B cell (primary cell): ENCODE data around the gene PEPD. TPM values are rescaled to one million over a fixed set of nuclear protein-coding genes. Genes with fewer than 3 reads are reported as not detected.

Source experiments
- ATAC-seq: fragments of 200-7000 bp; cut with Tn5 transposase; one replicate; pipeline ENCODE4 v1.10.0; 2021; ENCODE audit warnings: low read depth, mild to moderate bottlenecking, moderate number of reproducible peaks, moderate library complexity
- CTCF ChIA-PET: fragments of 350-600 bp; sonication (Branson Sonifier 250); formaldehyde crosslinking; loops from one replicate; lab custom pipeline; 2021; ENCODE audit warnings: antibody characterized with exemption, inconsistent platforms; lab: Charles Lee
- POLR2A ChIA-PET: fragments of 350-600 bp; sonication (Branson Sonifier 250); formaldehyde crosslinking; loops from one replicate; lab custom pipeline; 2021; ENCODE audit warnings: antibody characterized with exemption; lab: Charles Lee
- DNase-seq: peaks from one replicate; pipeline ENCODE4 v3.0.0; 2013
- H2AFZ ChIP-seq: 2 replicates; pipeline ENCODE4 v1.6.1; 2012; ENCODE audit warnings: mild to moderate bottlenecking, low read depth, low read length; ENCODE audit not compliant: insufficient read depth, poor library complexity, severe bottlenecking
- H3K27ac ChIP-seq, 2 donors: 1 replicate in 1 of 2; 2 replicates in 1 of 2; pipeline ENCODE4 v1.5.1; 2012 to 2013; ENCODE audit warnings: low read length in 2 of 2, mild to moderate bottlenecking in 2 of 2, moderate library complexity in 1 of 2
- H3K27me3 ChIP-seq, 4 experiments: fragments of 200-600 bp in 1 of 4; sonication (generic) in 1 of 4; replicated peaks in 1 of 4; 1 replicate in 2 of 4; 2 replicates in 2 of 4; pipeline versions ENCODE4 v1.6.1 to v1.7.0; 2013 to 2016; ENCODE audit warnings: low read length in 3 of 4, mild to moderate bottlenecking in 2 of 4, mixed read lengths in 1 of 4, moderate library complexity in 1 of 4; ENCODE audit not compliant: insufficient read depth in 4 of 4, control insufficient read depth in 3 of 4; ENCODE audit errors: control extremely low read depth in 1 of 4
- H3K36me3 ChIP-seq, 2 experiments: replicated peaks in 1 of 2; 1 replicate in 1 of 2; 2 replicates in 1 of 2; pipeline versions ENCODE4 v1.6.1 to v1.7.1; 2013; ENCODE audit warnings: low read length in 1 of 2; ENCODE audit not compliant: insufficient read depth in 2 of 2, control insufficient read depth in 1 of 2; ENCODE audit errors: control extremely low read depth in 1 of 2, extremely low read depth in 1 of 2
- H3K4me1 ChIP-seq, 2 donors: fragments of 200-600 bp in 1 of 2; sonication (generic) in 1 of 2; 1 replicate in 1 of 2; 2 replicates in 1 of 2; pipeline versions ENCODE4 v1.5.1 to v1.6.1; 2013 to 2017; ENCODE audit warnings: low read length in 2 of 2; ENCODE audit not compliant: control insufficient read depth in 2 of 2, insufficient read depth in 2 of 2
- H3K4me2 ChIP-seq: replicated peaks from 2 replicates; pipeline ENCODE3; 2012; ENCODE audit warnings: mild to moderate bottlenecking, low read depth, low read length; ENCODE audit not compliant: poor library complexity, severe bottlenecking
- H3K4me3 ChIP-seq, 5 experiments: fragments of 200-600 bp in 1 of 5; sonication (generic) in 1 of 5; 1 replicate in 3 of 5; 2 replicates in 2 of 5; pipeline versions ENCODE4 v1.5.1 to v1.7.0; 2011 to 2016; ENCODE audit warnings: low read length in 4 of 5, mild to moderate bottlenecking in 4 of 5, low read depth in 2 of 5, control low read depth in 1 of 5, moderate library complexity in 1 of 5; ENCODE audit not compliant: insufficient read depth in 1 of 5; ENCODE audit errors: control extremely low read depth in 1 of 5, extremely low read depth in 1 of 5
- H3K79me2 ChIP-seq: fragments of 200-600 bp; sonication (generic); one replicate; pipeline ENCODE4 v1.6.0; 2016; ENCODE audit warnings: low read length; ENCODE audit not compliant: control insufficient read depth, insufficient read depth
- H3K9ac ChIP-seq: fragments of 200-600 bp; sonication (generic); 2 replicates; pipeline ENCODE4 v1.6.1; 2017; ENCODE audit warnings: mild to moderate bottlenecking, low read length, moderate library complexity
- H3K9me3 ChIP-seq, 3 donors: one replicate each; pipeline versions ENCODE4 v1.6.1 to v1.7.1; 2013; ENCODE audit warnings: low read length in 2 of 3; ENCODE audit not compliant: control insufficient read depth in 2 of 3, insufficient read depth in 1 of 3; ENCODE audit errors: control extremely low read depth in 1 of 3
- H4K20me1 ChIP-seq: 2 replicates; pipeline ENCODE4 v1.6.0; 2012; ENCODE audit warnings: mild to moderate bottlenecking, low read length; ENCODE audit not compliant: insufficient read depth, control insufficient read depth, poor library complexity, severe bottlenecking
- H3K27ac Mint-ChIP-seq: one replicate; pipeline ENCODE4 v1.8.0; 2021; ENCODE audit warnings: mixed read lengths
- H3K27me3 Mint-ChIP-seq: one replicate; pipeline ENCODE4 v1.8.0; 2021; ENCODE audit warnings: mixed read lengths
- H3K4me1 Mint-ChIP-seq: one replicate; pipeline ENCODE4 v1.8.0; 2021; ENCODE audit warnings: mixed read lengths
- H3K4me3 Mint-ChIP-seq: one replicate; pipeline ENCODE4 v1.8.0; 2021; ENCODE audit warnings: mixed read lengths
- H3K9me3 Mint-ChIP-seq: one replicate; pipeline ENCODE4 v1.8.0; 2022; ENCODE audit warnings: mixed read lengths; ENCODE audit not compliant: insufficient read depth
- EZH2 ChIP-seq: IDR thresholded peaks from 2 replicates; pipeline ENCODE4 v1.6.1; 2012; ENCODE audit warnings: borderline replicate concordance, low read depth, mild to moderate bottlenecking, moderate library complexity, low read length; ENCODE audit not compliant: insufficient read depth, poor library complexity, severe bottlenecking
- WGBS: methylation state at CpG from one replicate; pipeline ENCODE4 v1.1.5; 2013; ENCODE audit warnings: missing lambda C conversion rate; ENCODE audit not compliant: insufficient coverage; 5-methylcytosine and 5-hydroxymethylcytosine counted together
- intact Hi-C: fragments of 100-400 bp; cut with micrococcal nuclease; formaldehyde crosslinking; loops from one replicate; pipeline ENCODE4 v1.10.0; 2022
- polyA plus RNA-seq: library from polyadenylated mRNA; depleted of rRNA; stranded (reverse); fragments of >200 nt; gene quantifications from 2 replicates; pipeline ENCODE4 v1.2.3, GENCODE V29; 2012
- total RNA-seq, 2 donors: library from RNA; stranded (reverse); fragments of 120-200 nt in 1 of 2; gene quantifications; 1 replicate in 1 of 2; 2 replicates in 1 of 2; pipeline versions ENCODE4 v1.2.3 to v1.2.4, GENCODE V29; 2013 to 2022
- TF ChIP-seq, protein P1 (sequence below): fragments of 200-600 bp; IDR thresholded peaks from one replicate; pipeline ENCODE4 v1.8.0; 2022; ENCODE audit warnings: antibody characterized with exemption, mild to moderate bottlenecking

Gene PEPD
- total and polyA plus RNA-seq, 2 donors (not counting 1 experiment from before 2014, with no cell fraction given) = 36.4 to 42.7 TPM

- CTCF ChIA-PET = no interaction called here
- intact Hi-C loops = no loop called here
These were observed 87.3 kb downstream of the PEPD start for GRCh38 chr19:33434069-33434885.

More at GRCh38 chr19:33434069-33434885, 87.3 kb downstream of the PEPD start:
- ATAC-seq (no peak), DNase-seq (no peak)
- Mint-ChIP-seq H3K27me3 (no peaks in the 10 kb centered on the region), H3K4me1 (peaks cover 2% of the 10 kb centered on the region), H3K27ac (no peak overlapping the region), H3K9me3 (no peaks in the 10 kb centered on the region), H3K4me3 (no peak overlapping the region)
- no peak overlapping the region for H3K4me2 ChIP-seq
- WGBS = 92% methylated on average over 16 of the region's 22 CpGs
- no peaks in the 10 kb centered on the region for H3K4me1 ChIP-seq
- no peak overlapping the region for H2AFZ ChIP-seq
- no peaks in the 10 kb centered on the region for H4K20me1 ChIP-seq
- H3K9me3 ChIP-seq = no peaks in the 10 kb centered on the region
- POLR2A ChIA-PET = no interaction called here
- no peak overlapping the region for H3K4me3 ChIP-seq
- H3K79me2 ChIP-seq = no peaks in the 10 kb centered on the region
- no peaks in the 10 kb centered on the region for H3K27me3 ChIP-seq
- no peaks in the 10 kb centered on the region for H3K36me3 ChIP-seq
- TF ChIP-seq, protein P1, sequence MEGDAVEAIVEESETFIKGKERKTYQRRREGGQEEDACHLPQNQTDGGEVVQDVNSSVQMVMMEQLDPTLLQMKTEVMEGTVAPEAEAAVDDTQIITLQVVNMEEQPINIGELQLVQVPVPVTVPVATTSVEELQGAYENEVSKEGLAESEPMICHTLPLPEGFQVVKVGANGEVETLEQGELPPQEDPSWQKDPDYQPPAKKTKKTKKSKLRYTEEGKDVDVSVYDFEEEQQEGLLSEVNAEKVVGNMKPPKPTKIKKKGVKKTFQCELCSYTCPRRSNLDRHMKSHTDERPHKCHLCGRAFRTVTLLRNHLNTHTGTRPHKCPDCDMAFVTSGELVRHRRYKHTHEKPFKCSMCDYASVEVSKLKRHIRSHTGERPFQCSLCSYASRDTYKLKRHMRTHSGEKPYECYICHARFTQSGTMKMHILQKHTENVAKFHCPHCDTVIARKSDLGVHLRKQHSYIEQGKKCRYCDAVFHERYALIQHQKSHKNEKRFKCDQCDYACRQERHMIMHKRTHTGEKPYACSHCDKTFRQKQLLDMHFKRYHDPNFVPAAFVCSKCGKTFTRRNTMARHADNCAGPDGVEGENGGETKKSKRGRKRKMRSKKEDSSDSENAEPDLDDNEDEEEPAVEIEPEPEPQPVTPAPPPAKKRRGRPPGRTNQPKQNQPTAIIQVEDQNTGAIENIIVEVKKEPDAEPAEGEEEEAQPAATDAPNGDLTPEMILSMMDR = no peak
- no peak for TF ChIP-seq EZH2
- H3K27ac ChIP-seq = no peak overlapping the region
- H3K9ac ChIP-seq = no peak overlapping the region
